Embryonic facial prominence (tissue), 1 donor: ENCODE data around the gene AK4.
"Not testable (repeated sequence)": the region's sequence is repeated elsewhere in the genome, so short reads cannot be mapped to it uniquely, and the experiment has no call there.

Source experiments
- DNase-seq: peaks from one replicate; pipeline ENCODE4 v3.0.0-alpha.2; 2016; ENCODE audit errors: extremely low spot score

The AK4 gene

DNA sequence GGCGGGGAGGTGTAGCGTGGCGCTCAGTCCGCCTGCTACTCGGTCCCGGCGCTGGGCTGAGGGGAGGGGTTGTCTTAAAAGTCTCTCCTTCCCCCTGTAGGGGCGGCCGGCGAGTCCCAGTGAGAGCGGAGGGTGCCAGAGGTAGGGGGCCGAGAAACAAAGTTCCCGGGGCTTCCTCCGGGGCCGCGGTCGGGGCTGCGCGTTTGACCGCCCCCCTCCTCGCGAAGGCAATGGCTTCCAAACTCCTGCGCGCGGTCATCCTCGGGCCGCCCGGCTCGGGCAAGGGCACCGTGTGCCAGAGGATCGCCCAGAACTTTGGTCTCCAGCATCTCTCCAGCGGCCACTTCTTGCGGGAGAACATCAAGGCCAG, at the start of gene AK4:
Gene AK4, plus strand, starts transcription at position 26 of the 370 bp plus-strand sequence. Its CDS starts 205 bp downstream, at position 231.
- not testable (repeated sequence) for DNase-seq

DNA sequence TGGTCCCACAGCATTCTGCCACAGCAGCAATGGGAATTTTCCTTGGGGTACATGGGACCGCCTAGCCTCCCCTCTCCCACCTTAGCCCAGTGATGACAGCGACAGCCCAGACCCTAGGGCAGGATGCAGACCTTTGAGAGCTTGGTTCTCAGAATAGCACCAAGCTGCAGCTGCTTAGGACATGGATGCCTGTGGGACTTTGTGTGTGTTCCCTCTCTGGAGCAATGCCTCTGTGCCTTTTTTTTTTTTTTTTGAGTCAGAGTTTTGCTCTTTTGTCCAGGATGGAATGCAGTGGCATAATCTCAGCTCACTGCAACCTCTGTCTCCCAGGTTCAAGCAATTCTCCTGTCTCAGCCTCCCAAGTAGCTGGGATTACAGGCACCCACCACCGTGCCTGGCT, 44.2 kb upstream of the AK4 start:
- no peak for DNase-seq

GRCh38 chr1:65104854-65105534, 43.0 kb upstream of the AK4 start:
- no peak for DNase-seq

GRCh38 chr1:65105596-65105995, 42.4 kb upstream of the AK4 start:
- DNase-seq, result no peak

DNA sequence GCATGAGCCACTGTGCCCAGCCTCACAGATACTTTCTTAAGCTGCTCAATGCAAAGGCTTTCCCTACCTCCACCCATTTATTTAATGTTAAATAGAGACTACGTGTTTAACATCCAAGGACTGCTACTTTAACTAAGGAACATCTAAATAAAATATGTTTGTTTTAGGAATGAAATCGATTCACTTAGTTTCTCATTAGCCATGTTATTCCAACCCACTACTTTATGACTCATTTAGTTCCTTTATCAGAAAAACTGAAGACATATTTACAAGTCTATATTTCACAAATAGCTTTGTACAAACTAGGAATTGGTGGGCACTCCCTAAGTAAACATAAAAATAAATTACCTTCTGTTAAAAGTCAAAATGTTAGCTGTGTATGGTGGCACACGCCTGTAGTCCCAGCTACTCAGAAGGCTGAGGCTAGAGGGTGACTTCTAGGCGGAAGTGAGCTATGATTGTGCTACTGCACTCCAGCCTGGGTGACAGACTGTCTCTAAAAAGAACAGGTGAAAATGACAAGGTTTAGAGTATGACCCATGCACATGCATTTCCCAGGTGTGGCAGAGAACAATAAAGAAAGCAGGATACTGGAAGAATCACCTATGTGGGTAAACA, 39.9 kb upstream of the AK4 start:
- no peak for DNase-seq

DNA sequence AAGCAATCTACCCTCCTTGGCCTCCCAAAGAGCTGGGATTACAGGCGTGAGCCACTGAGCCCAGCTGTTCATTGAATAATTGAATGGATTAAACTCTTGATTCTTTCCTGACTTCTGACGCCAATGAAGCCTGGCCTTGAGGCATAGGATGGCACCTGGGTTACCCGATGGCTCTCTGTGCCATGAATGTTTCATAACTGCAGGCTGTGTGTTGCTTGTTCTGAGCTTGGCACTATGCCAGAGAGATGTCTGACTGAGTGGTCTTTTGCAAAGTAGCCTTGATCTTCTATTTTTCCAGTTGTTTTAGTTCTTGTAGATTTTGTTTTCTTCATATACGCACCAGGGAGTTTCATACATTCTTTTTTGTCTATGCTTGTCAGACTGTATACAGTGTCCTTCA, 38.5 kb upstream of the AK4 start:
- DNase-seq, result no peak

- no peak for DNase-seq
Observed at GRCh38 chr1:65112811-65113210, 35.2 kb upstream of the AK4 start.

DNA sequence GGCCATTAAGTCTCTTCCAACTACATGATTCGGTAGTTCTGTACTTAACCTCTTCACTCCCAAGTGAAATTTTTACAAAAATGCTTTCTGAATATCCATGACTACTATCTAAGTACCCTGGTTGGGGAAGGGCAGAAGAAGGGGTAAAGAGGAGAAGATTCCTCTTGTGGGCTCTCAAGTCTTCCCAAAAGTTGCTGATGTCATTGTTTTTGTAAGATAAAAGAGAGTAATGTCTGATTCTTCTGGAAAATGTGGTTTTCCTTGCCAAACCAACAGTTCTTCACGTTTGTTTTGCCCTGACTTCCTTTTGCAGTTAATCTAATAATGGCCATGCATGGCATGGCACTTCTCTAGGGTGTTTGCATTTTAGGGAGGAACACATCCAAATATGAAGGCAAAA, 34.7 kb upstream of the AK4 start:
- no peak for DNase-seq

DNA sequence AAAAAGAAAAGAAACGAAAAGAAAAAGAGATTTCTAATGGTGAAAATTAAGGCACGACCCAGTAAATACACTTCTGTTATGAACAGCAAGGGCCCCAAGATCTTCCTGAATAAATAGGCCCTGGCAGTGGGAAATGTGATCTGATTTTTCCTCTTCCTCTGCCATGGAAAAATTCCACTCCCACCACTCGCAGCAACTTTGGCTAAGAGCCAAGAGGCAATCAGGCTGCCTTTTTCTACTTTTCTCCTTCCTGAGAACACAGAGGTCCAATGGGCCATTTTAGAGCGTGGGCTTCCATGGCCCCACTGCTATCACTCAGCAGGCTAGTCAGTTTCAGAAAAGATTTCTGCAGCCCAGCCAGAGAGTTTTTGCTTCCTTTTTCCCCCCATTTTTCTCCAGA, 33.7 kb upstream of the AK4 start:
- peak; percentile 65 for DNase-seq

- no peak for DNase-seq
Observed at GRCh38 chr1:65119951-65120350, 28.1 kb upstream of the AK4 start.

- not testable (repeated sequence) for DNase-seq
Observed at GRCh38 chr1:65129104-65129503, 18.9 kb upstream of the AK4 start.

- no peak for DNase-seq
Observed at GRCh38 chr1:65138524-65138923, 9.5 kb upstream of the AK4 start.

GRCh38 chr1:65139793-65140192, 8.2 kb upstream of the AK4 start:
- not testable (repeated sequence) for DNase-seq

GRCh38 chr1:65141394-65141793, 6.6 kb upstream of the AK4 start:
- no peak for DNase-seq

DNA sequence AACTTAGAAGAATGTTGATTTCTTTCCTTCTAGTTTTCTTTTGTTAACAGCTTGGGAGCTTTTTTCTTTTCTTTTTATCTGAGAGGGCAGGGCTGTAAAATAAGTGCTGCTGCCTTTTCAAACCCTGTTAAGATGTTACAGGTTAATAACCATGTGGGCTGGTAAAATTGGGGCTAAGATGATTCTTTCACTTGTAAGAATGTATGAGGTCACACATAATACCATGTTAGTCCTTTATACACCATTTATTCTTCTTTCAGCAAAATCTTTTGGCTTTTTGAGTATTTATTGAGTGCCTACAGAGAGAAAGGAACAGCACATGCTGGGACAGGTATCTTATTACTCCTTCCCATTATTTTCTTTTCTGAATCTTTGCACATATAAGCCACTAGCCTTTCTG, 6.1 kb upstream of the AK4 start:
- DNase-seq, result no peak

DNA sequence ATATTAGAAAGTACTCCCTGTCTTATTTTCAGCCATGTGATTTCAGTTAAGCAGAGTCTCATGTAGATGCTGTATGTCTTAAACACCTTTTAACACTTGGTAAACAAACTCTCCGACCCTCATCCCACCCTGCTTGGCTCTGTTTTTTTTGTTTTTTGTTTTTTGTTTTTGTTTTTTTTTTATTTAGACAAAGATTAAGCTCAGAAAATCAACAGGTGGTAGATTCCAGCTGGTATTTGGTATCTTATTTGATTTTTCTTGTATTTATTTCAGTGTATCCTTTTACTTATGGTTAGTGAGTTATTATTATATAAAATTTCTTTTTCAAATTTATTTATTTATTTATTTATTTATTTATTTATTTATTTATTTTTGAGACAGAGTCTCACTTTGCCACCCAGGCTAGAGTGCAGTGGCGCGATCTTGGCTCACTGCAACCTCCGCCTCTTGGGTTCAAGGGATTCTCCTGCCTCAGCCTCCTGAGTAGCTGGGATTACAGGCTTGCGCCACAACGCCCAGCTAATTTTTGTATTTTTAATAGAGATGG, 4.8 kb upstream of the AK4 start:
- not testable (repeated sequence) for DNase-seq

GRCh38 chr1:65146908-65147423, 1.0 kb upstream of the AK4 start:
- no peak for DNase-seq

DNA sequence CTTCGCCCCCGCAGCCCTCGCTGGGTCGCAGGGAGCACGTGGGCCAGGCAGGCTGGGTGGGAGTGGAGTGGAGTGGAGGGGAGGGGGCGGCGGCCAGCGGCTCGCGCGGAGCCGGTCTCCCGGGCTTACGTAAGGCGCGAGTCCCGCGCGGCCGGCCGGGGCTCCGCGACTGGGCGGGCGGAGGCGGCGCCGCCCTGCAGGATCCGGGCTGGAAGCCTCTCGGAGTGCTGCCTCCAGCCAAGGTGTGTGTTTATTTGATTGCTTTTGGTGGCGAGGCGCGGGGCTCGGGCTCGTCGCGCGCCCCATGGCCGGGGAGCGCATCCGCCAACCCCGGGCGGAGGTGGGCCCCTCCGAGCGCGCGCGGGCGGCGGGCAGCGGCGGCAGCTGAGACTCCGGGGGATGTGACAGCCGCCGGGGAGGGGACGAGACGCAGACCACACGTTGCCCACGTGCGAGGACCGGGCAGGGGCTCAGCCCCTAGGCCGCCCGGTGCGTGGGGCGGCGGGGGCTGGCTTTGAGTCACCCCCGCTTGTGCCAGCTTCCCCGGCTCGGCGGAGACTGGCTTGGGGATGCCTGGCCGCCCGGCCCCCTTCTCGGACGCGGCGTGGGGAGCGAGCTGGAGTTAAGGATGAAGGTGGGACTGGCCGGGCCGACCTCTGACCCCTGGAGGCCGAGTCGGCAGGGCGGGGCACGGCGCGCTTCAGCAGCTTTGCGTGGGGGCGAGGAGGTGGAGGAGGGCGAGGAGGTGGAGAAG, 402 bp upstream of the AK4 start:
- no peak for DNase-seq

DNA sequence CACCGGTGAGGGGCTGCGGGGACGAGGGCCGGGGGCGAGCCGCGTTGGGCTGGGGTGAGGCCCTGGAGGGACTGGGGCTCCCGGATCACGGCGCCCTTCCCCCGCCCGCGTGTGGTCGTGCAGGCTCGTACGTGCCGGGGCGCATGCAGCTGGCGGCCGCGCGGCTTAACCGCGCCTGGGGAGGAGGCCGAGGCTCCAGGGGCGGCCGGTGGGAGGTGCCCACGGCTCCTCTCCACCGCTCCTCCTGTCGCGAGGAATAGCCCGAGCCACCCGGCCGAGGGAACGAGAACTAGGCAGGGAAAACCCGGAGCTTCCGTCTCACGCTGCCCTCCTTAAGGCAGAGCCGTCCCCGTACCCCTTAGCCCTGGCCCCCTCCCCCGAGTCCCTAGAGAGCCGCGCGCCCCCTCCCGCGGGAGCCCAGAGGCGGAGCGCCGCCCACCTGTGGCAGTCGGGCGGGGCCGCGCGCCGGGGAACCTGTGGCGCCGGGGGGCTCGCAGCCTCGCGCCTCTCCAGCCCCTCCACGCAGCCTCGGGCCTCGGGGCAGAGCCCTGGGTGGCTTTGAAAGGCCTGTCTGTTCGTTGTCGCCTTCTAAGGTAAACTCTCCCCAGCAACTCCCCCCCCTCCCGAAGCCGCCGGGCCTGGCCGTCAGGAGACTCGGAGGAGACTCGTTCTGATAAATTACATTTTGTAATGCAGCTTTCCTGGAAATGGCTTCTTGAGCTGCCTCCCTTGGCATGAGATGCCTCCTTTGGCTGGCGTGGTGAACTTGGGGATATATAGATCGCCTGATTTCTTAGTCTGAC, 746 bp downstream of the AK4 start:
- DNase-seq, result no peak

DNA sequence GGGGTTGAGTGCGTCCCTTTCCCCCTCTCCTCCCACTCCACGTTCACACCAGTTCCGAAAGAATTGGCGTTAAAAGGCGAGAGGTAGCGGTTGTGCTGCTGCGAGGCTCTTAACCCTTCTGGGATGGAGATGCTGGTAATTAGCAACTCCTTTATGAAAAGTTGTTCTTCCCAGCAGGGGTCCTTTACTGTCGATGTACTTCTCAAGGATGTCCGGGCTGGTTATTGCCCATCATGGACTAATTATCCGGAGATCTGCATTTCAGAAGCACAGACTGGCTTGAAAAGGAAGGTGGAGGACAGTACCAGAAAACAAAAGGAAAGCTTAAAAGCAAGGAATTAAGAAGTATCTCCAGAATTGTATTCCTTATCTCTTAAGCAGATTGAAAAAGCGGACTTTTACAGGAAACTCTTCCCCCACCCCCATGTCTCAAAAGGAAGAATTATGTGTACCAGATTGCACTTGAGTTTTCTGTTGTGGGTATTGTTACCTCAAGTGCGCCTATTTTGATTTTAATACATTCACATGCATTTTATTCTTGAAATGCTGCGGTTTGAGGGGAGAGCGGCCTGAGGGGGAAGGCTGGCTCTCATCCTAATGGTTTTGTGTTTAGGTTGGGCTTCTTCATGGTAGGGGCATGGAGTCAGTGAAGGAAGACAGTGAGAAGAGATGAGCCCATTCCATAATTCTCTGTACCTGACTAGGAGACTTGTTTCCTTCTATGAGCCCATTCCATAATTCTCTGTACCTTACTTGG, 1.5 kb downstream of the AK4 start:
- no peak for DNase-seq

- DNase-seq, result no peak
Observed at GRCh38 chr1:65150108-65150463, 2.1 kb downstream of the AK4 start.
